SK-N-SH (cell line): Measurements from ENCODE around the gene ANGPTL8. TPM values are rescaled to one million over a fixed set of nuclear protein-coding genes. Genes with fewer than 3 reads are reported as not detected.
A peak's percentile ranks its signal among the peaks of the same experiment; 100 is the strongest.

Experiments used
- CTCF ChIA-PET: fragments of 300-600, 350-600 bp; formaldehyde crosslinking; extraction: SDS; loops from one replicate; lab custom pipeline; 2021; lab: Yijun Ruan, JAX
- POLR2A ChIA-PET: fragments of 350-600 bp; sonication (Branson Sonifier 250); formaldehyde crosslinking; extraction: SDS; loops from one replicate; lab custom pipeline; 2020; ENCODE audit warnings: antibody characterized with exemption, inconsistent platforms; lab: Yijun Ruan, JAX
- DNase-seq: peaks from one replicate; pipeline ENCODE4 v3.0.0; 2012
- H2AFZ ChIP-seq: fragments of 200-600 bp; sonication (generic); 2 replicates; pipeline ENCODE4 v1.8.1; 2016; ENCODE audit warnings: antibody characterized with exemption, mild to moderate bottlenecking, low read depth
- H3F3A ChIP-seq: fragments of 200-600 bp; sonication (generic); replicated peaks from 2 replicates; pipeline ENCODE3; 2016; ENCODE audit warnings: antibody characterized with exemption, mild to moderate bottlenecking; ENCODE audit not compliant: insufficient read depth
- H3K27ac ChIP-seq, 2 experiments: fragments of 200-500 bp in 1 of 2; fragments of 200-600 bp in 1 of 2; sonication (Bioruptor generic) in 1 of 2; sonication (generic), shearing (Covaris generic) in 1 of 2; 2 replicates each; pipeline versions ENCODE4 v1.5.1 to v1.6.1; 2014 to 2016; ENCODE audit warnings: low read depth in 2 of 2, inconsistent platforms in 1 of 2, low read length in 1 of 2, mild to moderate bottlenecking in 1 of 2, mixed read lengths in 1 of 2
- H3K27me3 ChIP-seq: fragments of 200-600 bp; sonication (generic), shearing (Covaris generic); 2 replicates; pipeline ENCODE4 v1.6.1; 2016; ENCODE audit warnings: mixed run types; ENCODE audit not compliant: insufficient read depth
- H3K36me3 ChIP-seq, 2 experiments: fragments of 200-500 bp in 1 of 2; fragments of 200-600 bp in 1 of 2; sonication (Bioruptor generic) in 1 of 2; sonication (generic) in 1 of 2; replicated peaks in 1 of 2; 2 replicates each; pipeline versions ENCODE3 to v1.5.1; 2014 to 2016; ENCODE audit warnings: low read length in 1 of 2, mild to moderate bottlenecking in 1 of 2; ENCODE audit not compliant: insufficient read depth in 2 of 2, control insufficient read depth in 1 of 2
- H3K4me1 ChIP-seq, 2 experiments: fragments of 200-500 bp in 1 of 2; fragments of 200-600 bp in 1 of 2; sonication (Bioruptor generic) in 1 of 2; sonication (generic), shearing (Covaris generic) in 1 of 2; 2 replicates each; pipeline versions ENCODE4 v1.5.1 to v1.6.1; 2014 to 2016; ENCODE audit warnings: low read depth in 1 of 2, low read length in 1 of 2, mixed run types in 1 of 2; ENCODE audit not compliant: insufficient read depth in 2 of 2, control insufficient read depth in 1 of 2
- H3K4me2 ChIP-seq: fragments of 200-600 bp; sonication (generic), shearing (Covaris generic); 2 replicates; pipeline ENCODE4 v1.6.1; 2017; ENCODE audit warnings: mixed run types
- H3K4me3 ChIP-seq, 2 experiments: fragments of 200-500 bp in 1 of 2; fragments of 200-600 bp in 1 of 2; sonication (Bioruptor generic) in 1 of 2; sonication (generic), shearing (Covaris generic) in 1 of 2; 2 replicates each; pipeline versions ENCODE4 v1.5.1 to v1.8.1; 2014 to 2016; ENCODE audit warnings: low read depth in 2 of 2, inconsistent platforms in 1 of 2, low read length in 1 of 2, mild to moderate bottlenecking in 1 of 2, mixed read lengths in 1 of 2, moderate library complexity in 1 of 2
- H3K79me2 ChIP-seq: fragments of 200-600 bp; sonication (generic); 2 replicates; pipeline ENCODE4 v1.8.1; 2017; ENCODE audit warnings: mild to moderate bottlenecking; ENCODE audit not compliant: insufficient read depth
- H3K9ac ChIP-seq: fragments of 200-600 bp; sonication (generic); 2 replicates; pipeline ENCODE4 v1.6.1; 2017; ENCODE audit warnings: mixed run types
- H3K9me2 ChIP-seq: fragments of 200-600 bp; sonication (generic); 2 replicates; pipeline ENCODE4 v1.6.1; 2017; ENCODE audit warnings: mixed run types
- H3K9me3 ChIP-seq: fragments of 200-600 bp; sonication (generic); 2 replicates; pipeline ENCODE4 v1.6.1; 2017; ENCODE audit warnings: mixed run types, mild to moderate bottlenecking, moderate library complexity
- H4K20me1 ChIP-seq: fragments of 200-600 bp; sonication (generic); 2 replicates; pipeline ENCODE4 v1.6.1; 2017; ENCODE audit warnings: mild to moderate bottlenecking, mixed run types; ENCODE audit not compliant: insufficient read depth
- CHD2 ChIP-seq: fragments of 150-350 bp; IDR thresholded peaks from 2 replicates; pipeline ENCODE4 v1.6.1; 2018; ENCODE audit warnings: low read length; ENCODE audit not compliant: partially characterized antibody
- ELF1 ChIP-seq: IDR thresholded peaks from 2 replicates; pipeline ENCODE4 v1.4.0; 2012
- EP300 ChIP-seq, 2 experiments: IDR thresholded peaks; 2 replicates each; pipeline versions ENCODE4 v1.4.0 to v1.6.1; 2012; ENCODE audit warnings: borderline replicate concordance in 1 of 2, low read depth in 1 of 2, low read length in 1 of 2
- EZH2phosphoT487 ChIP-seq: fragments of 200-600 bp; sonication (generic); IDR thresholded peaks from 2 replicates; pipeline ENCODE4 v1.6.1; 2017; ENCODE audit warnings: low read depth, mixed run types, mild to moderate bottlenecking, antibody characterized with exemption, moderate library complexity, borderline replicate concordance
- FOSL2 ChIP-seq: IDR thresholded peaks from 2 replicates; pipeline ENCODE4 v1.4.0; 2012; ENCODE audit warnings: low read depth, mild to moderate bottlenecking, moderate library complexity, borderline replicate concordance
- GABPA ChIP-seq: IDR thresholded peaks from 2 replicates; pipeline ENCODE4 v1.4.0; 2012; ENCODE audit warnings: low read depth, mild to moderate bottlenecking
- GATA2 ChIP-seq: sonication (generic); formaldehyde crosslinking; IDR thresholded peaks from 2 replicates; pipeline ENCODE4 v1.5.0; 2020; ENCODE audit warnings: mild to moderate bottlenecking, missing genetic modification reagents
- MEF2A ChIP-seq: IDR thresholded peaks from 2 replicates; pipeline ENCODE4 v1.4.0; 2012; ENCODE audit warnings: low read depth, borderline replicate concordance
- NFIC ChIP-seq: IDR thresholded peaks from 2 replicates; pipeline ENCODE4 v1.4.0; 2012; ENCODE audit warnings: borderline replicate concordance
- NRF1 ChIP-seq: IDR thresholded peaks from 2 replicates; pipeline ENCODE4 v1.6.1; 2012; ENCODE audit warnings: low read depth, mild to moderate bottlenecking, low read length
- RAD21 ChIP-seq: IDR thresholded peaks from 2 replicates; pipeline ENCODE4 v1.6.1; 2012; ENCODE audit warnings: mild to moderate bottlenecking, low read length
- RFX5 ChIP-seq: IDR thresholded peaks from 2 replicates; pipeline ENCODE4 v1.6.1; 2012; ENCODE audit warnings: mild to moderate bottlenecking, improper control_type of control experiment, low read length
- RXRA ChIP-seq: IDR thresholded peaks from 2 replicates; pipeline ENCODE4 v1.4.0; 2012; ENCODE audit warnings: low read depth, mild to moderate bottlenecking, borderline replicate concordance
- SIN3A ChIP-seq: IDR thresholded peaks from 2 replicates; pipeline ENCODE4 v1.6.1; 2012; ENCODE audit warnings: low read depth, mild to moderate bottlenecking, low read length, moderate library complexity, borderline replicate concordance
- TAF1 ChIP-seq: IDR thresholded peaks from 2 replicates; pipeline ENCODE4 v1.6.1; 2012; ENCODE audit warnings: low read depth, mild to moderate bottlenecking, low read length, moderate library complexity, borderline replicate concordance
- TCF12 ChIP-seq: IDR thresholded peaks from 2 replicates; pipeline ENCODE4 v1.4.0; 2012
- WGBS: methylation state at CpG from one replicate; pipeline ENCODE4 v1.1.6; 2017; ENCODE audit warnings: low lambda C conversion rate; 5-methylcytosine and 5-hydroxymethylcytosine counted together
- polyA plus RNA-seq, 3 experiments: library from polyadenylated mRNA; depleted of rRNA; stranded (reverse); fragments of >200 nt; gene quantifications; 2 replicates each; pipeline ENCODE4 v1.2.3, GENCODE V29; 2012
- TF ChIP-seq, protein P1 (sequence below): IDR thresholded peaks from 2 replicates; pipeline ENCODE4; 2012
- TF ChIP-seq, protein P2 (sequence below): IDR thresholded peaks from 2 replicates; pipeline ENCODE4 v1.4.0; 2012; ENCODE audit warnings: low read depth, borderline replicate concordance
- TF ChIP-seq, protein P3 (sequence below): IDR thresholded peaks from 2 replicates; pipeline ENCODE4 v1.6.1; 2012; ENCODE audit warnings: mild to moderate bottlenecking, low read depth, low read length, moderate library complexity
- TF ChIP-seq, protein P4 (sequence below): IDR thresholded peaks from 2 replicates; pipeline ENCODE4 v1.4.0; 2012; ENCODE audit warnings: low read depth
- TF ChIP-seq, protein P5 (sequence below): fragments of 150-350 bp; IDR thresholded peaks from 2 replicates; pipeline ENCODE4 v1.6.1; 2016; ENCODE audit warnings: mild to moderate bottlenecking, low read depth, low read length

Gene ANGPTL8
- polyA plus RNA-seq, 1 of the 3 experiments (the other 2 are of a cell fraction), result 0.21 TPM

DNA sequence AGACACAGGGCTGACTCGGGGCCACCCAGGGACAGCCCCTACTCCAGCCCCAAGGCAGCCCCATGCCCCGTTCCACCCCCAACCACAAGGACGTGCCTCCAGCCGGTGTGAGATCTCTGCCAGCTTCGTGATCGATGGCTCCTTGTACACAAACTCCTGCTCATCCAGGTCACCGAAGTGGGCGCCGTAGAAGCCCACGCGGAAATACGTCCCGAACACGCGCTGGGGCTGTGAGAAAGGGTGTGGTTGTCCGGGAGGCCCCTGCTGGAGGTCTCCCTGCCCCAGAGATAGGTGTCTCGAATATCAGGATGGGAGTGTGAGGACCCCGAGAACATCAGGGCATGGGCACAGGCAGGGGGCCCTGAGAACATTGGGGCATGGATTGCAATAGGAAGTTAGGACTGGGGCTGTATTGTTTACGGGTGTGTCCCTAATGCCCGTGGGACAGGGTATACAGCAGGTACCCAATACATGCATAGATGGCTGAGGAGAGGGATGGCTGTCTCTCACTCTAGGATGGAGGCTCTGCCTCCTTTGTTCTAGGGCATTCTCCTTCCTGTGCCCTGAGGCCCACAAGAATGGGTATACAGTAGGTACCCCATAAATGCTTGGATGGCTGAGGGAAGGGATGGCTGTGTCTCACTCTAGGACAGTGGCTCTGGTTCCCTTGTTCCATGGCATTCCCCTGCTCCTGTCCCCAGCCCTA, 36.8 kb upstream of the ANGPTL8 start (continued):
- TF ChIP-seq EP300 (IDR thresholded peaks at IDR 0.05; ENCODE audit: borderline replicate concordance in 1 of 2, low read depth in 1 of 2, low read length in 1 of 2) (no peak), RXRA (no peak), SIN3A (no peak), TCF12 (no peak)
- TF ChIP-seq, protein P1, sequence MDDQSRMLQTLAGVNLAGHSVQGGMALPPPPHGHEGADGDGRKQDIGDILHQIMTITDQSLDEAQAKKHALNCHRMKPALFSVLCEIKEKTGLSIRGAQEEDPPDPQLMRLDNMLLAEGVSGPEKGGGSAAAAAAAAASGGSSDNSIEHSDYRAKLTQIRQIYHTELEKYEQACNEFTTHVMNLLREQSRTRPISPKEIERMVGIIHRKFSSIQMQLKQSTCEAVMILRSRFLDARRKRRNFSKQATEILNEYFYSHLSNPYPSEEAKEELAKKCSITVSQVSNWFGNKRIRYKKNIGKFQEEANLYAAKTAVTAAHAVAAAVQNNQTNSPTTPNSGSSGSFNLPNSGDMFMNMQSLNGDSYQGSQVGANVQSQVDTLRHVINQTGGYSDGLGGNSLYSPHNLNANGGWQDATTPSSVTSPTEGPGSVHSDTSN, result no peak
- TF ChIP-seq, protein P2, sequence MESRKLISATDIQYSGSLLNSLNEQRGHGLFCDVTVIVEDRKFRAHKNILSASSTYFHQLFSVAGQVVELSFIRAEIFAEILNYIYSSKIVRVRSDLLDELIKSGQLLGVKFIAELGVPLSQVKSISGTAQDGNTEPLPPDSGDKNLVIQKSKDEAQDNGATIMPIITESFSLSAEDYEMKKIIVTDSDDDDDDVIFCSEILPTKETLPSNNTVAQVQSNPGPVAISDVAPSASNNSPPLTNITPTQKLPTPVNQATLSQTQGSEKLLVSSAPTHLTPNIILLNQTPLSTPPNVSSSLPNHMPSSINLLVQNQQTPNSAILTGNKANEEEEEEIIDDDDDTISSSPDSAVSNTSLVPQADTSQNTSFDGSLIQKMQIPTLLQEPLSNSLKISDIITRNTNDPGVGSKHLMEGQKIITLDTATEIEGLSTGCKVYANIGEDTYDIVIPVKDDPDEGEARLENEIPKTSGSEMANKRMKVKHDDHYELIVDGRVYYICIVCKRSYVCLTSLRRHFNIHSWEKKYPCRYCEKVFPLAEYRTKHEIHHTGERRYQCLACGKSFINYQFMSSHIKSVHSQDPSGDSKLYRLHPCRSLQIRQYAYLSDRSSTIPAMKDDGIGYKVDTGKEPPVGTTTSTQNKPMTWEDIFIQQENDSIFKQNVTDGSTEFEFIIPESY, result no peak

DNA sequence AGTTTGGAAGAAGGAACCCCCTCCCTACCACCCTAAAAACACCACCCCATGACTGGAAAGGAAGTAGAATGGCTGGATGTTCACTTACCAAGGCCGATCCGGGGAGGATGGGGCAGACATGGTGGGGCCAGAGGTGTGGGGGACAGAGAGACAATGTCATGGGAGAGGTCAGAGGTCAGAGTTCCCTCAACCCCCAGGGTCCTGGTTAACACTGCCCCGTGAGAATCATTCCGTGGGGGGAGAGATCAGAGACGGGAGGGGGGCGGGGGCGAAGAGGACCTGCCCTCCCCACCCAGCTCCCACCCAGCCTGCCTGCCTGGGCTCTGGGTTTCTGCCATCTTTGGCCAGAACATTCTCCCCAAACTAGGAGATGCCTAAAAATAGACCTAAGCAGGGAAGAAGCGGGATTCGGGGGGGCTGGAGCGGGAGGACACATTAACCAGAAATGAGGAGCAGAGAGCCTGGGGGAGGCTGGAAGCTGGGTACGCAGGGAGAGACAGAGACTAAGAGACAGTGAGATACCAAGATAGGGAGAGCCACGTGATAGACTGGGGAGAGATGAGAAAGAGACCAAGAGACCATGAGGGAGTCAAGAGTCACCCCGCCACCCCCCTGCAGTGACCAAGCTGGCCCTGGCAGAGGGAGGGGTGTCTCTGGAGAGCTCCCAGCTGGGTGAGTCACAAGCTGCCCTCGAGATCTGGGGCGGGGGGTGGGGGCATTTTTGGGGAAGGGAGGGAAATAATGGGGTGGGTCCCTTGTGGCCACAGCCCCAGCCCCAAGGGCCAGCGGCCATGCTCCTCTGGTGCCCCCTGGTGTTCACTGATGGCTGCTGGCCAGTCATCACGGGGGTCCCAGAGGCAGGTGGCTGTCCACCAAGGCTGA, 36.0 kb upstream of the ANGPTL8 start:
- Histone ChIP-seq H3K4me1 (peaks cover 4 to 8% of the 10 kb centered on the region in 2 experiments; a peak in 3 of 4 replicates), H4K20me1 (no peaks in the 10 kb centered on the region), H3K9ac (peak overlapping the region; percentile 16; the same call in 1 of the 2 replicates), H3F3A (peaks cover 17% of the 10 kb centered on the region), H3K4me2 (peak overlapping the region; percentile 45; the same call in 1 of the 2 replicates), H3K4me3 (no peak overlapping the region), H3K27ac (peak overlapping the region; percentile 56 to 79; a peak in 3 of 4 replicates), H3K79me2 (no peaks in the 10 kb centered on the region), H3K9me2 (no peaks in the 10 kb centered on the region), H3K36me3 (no peaks in the 10 kb centered on the region), H3K9me3 (no peaks in the 10 kb centered on the region), H3K27me3 (no peaks in the 10 kb centered on the region), H2AFZ (0 out of 2 replicates have a peak overlapping the region, but pooled peaks have one; percentile 67)
- 51% methylated on average over 15 of the region's 17 CpGs for WGBS
- DNase-seq, result peak; percentile 93
- ChIA-PET POLR2A (no interaction called here), CTCF (interaction anchor here (1.0 to 6.6 kb wide), 16 partner anchors 10 to 267 kb away, joined by 3 to 64 read pairs (median 4); no protein-coding TSS in a partner anchor)
- TF ChIP-seq ELF1 (no peak), MEF2A (peak; percentile 56; the same call in 1 of the 2 replicates), RAD21 (peak; percentile 82), EZH2phosphoT487 (no peak), CHD2 (no peak), TAF1 (no peak; the same call in 1 of the 2 replicates), GABPA (no peak), RFX5 (no peak), GATA2 (CRISPR knock-in tag) (no peak), NFIC (peak; percentile 46; the same call in 1 of the 2 replicates), FOSL2 (peak; percentile 37; the same call in 1 of the 2 replicates), NRF1 (no peak), RXRA (0 out of 2 replicates have a peak, but pooled peaks have one; percentile 6)
- TF ChIP-seq, protein P3, sequence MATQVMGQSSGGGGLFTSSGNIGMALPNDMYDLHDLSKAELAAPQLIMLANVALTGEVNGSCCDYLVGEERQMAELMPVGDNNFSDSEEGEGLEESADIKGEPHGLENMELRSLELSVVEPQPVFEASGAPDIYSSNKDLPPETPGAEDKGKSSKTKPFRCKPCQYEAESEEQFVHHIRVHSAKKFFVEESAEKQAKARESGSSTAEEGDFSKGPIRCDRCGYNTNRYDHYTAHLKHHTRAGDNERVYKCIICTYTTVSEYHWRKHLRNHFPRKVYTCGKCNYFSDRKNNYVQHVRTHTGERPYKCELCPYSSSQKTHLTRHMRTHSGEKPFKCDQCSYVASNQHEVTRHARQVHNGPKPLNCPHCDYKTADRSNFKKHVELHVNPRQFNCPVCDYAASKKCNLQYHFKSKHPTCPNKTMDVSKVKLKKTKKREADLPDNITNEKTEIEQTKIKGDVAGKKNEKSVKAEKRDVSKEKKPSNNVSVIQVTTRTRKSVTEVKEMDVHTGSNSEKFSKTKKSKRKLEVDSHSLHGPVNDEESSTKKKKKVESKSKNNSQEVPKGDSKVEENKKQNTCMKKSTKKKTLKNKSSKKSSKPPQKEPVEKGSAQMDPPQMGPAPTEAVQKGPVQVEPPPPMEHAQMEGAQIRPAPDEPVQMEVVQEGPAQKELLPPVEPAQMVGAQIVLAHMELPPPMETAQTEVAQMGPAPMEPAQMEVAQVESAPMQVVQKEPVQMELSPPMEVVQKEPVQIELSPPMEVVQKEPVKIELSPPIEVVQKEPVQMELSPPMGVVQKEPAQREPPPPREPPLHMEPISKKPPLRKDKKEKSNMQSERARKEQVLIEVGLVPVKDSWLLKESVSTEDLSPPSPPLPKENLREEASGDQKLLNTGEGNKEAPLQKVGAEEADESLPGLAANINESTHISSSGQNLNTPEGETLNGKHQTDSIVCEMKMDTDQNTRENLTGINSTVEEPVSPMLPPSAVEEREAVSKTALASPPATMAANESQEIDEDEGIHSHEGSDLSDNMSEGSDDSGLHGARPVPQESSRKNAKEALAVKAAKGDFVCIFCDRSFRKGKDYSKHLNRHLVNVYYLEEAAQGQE, result no peak
- TF ChIP-seq, protein P4, sequence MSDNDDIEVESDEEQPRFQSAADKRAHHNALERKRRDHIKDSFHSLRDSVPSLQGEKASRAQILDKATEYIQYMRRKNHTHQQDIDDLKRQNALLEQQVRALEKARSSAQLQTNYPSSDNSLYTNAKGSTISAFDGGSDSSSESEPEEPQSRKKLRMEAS, result peak; percentile 70
- TF ChIP-seq, protein P5, sequence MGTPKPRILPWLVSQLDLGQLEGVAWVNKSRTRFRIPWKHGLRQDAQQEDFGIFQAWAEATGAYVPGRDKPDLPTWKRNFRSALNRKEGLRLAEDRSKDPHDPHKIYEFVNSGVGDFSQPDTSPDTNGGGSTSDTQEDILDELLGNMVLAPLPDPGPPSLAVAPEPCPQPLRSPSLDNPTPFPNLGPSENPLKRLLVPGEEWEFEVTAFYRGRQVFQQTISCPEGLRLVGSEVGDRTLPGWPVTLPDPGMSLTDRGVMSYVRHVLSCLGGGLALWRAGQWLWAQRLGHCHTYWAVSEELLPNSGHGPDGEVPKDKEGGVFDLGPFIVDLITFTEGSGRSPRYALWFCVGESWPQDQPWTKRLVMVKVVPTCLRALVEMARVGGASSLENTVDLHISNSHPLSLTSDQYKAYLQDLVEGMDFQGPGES, result no peak
